Neural crest cell (in vitro differentiated cells): ENCODE measurements around the gene UMODL1. TPM values are rescaled to one million over a fixed set of nuclear protein-coding genes. Genes with fewer than 3 reads are reported as not detected.

Source experiments
- DNase-seq: peaks from one replicate; pipeline ENCODE4 v3.0.0; 2021; ENCODE audit warnings: low read depth, mixed read lengths, low spot score
- H3K27ac Mint-ChIP-seq: one replicate; pipeline ENCODE4 v1.8.0; 2021; ENCODE audit warnings: mild to moderate bottlenecking, mixed read lengths; ENCODE audit not compliant: unreplicated experiment
- H3K27me3 Mint-ChIP-seq: 2 replicates; pipeline ENCODE4 v1.8.0; 2021; ENCODE audit warnings: low read depth, mild to moderate bottlenecking, mixed read lengths
- H3K36me3 Mint-ChIP-seq: 2 replicates; pipeline ENCODE4 v1.8.0; 2021; ENCODE audit warnings: low read depth, mild to moderate bottlenecking, mixed read lengths
- H3K4me1 Mint-ChIP-seq: 2 replicates; pipeline ENCODE4 v1.8.0; 2021; ENCODE audit warnings: mixed read lengths
- H3K4me3 Mint-ChIP-seq: one replicate; pipeline ENCODE4 v1.8.0; 2021; ENCODE audit warnings: mild to moderate bottlenecking, mixed read lengths
- H3K9me3 Mint-ChIP-seq: 2 replicates; pipeline ENCODE4 v1.8.0; 2021; ENCODE audit warnings: mixed read lengths
- total RNA-seq: library from RNA; stranded (reverse); gene quantifications from 2 replicates; pipeline ENCODE4 v1.2.1, GENCODE V29; 2021
- TF ChIP-seq, protein P1 (sequence below): fragments of 200-600 bp; sonication (generic); conservative IDR thresholded peaks from 2 replicates; pipeline ENCODE4 v1.5.0; 2021; ENCODE audit warnings: antibody characterized with exemption, mild to moderate bottlenecking

The UMODL1 gene
- total RNA-seq, 1 donor from 2014 or later = not detected

DNA sequence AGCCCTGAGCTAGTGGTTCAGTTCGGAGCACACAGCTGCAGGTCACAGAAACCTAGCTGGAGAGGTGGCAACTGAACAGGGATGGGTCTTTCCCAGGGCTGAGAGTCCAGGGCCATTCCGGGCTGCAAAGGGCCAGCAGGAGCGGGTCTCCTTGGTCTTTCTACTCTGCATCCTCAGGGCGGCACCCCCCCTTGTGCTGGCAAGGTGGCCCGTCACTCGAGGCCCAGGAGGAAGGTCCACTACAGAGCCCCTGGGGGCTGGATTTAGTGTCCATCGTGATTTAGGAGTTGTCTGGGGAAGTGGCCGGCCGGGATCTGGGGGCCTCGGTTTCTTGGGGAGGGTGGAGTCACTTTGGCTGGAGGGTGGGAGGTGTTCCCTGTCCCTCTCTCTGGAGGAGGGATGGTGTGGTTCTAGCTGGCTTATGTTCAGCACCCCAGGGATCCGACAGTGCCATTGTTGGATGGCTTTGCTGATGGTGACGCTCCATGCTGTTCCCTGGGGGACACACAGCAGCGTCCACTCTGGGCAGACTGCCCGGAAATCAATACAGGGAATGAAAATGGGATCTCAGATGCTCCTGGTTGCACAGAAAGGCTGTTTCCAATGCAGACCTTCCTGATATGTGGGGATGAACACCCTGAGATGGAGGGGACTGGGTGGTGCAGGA, 64.4 kb downstream of the UMODL1 start:
- DNase-seq = no peak
- H3K4me1 Mint-ChIP-seq = no peaks in the 10 kb centered on the region
- no peaks in the 10 kb centered on the region for H3K27me3 Mint-ChIP-seq
- no peaks in the 10 kb centered on the region for H3K36me3 Mint-ChIP-seq
- TF ChIP-seq, protein P1, sequence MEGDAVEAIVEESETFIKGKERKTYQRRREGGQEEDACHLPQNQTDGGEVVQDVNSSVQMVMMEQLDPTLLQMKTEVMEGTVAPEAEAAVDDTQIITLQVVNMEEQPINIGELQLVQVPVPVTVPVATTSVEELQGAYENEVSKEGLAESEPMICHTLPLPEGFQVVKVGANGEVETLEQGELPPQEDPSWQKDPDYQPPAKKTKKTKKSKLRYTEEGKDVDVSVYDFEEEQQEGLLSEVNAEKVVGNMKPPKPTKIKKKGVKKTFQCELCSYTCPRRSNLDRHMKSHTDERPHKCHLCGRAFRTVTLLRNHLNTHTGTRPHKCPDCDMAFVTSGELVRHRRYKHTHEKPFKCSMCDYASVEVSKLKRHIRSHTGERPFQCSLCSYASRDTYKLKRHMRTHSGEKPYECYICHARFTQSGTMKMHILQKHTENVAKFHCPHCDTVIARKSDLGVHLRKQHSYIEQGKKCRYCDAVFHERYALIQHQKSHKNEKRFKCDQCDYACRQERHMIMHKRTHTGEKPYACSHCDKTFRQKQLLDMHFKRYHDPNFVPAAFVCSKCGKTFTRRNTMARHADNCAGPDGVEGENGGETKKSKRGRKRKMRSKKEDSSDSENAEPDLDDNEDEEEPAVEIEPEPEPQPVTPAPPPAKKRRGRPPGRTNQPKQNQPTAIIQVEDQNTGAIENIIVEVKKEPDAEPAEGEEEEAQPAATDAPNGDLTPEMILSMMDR = no peak
- no peaks in the 10 kb centered on the region for H3K9me3 Mint-ChIP-seq
- no peak overlapping the region for H3K4me3 Mint-ChIP-seq
- no peak overlapping the region for H3K27ac Mint-ChIP-seq

- H3K9me3 Mint-ChIP-seq = no peaks in the 10 kb centered on the region
- TF ChIP-seq, protein P1 = no peak
- no peaks in the 10 kb centered on the region for H3K27me3 Mint-ChIP-seq
- H3K4me1 Mint-ChIP-seq = no peaks in the 10 kb centered on the region
- no peak for DNase-seq
- H3K4me3 Mint-ChIP-seq = no peak overlapping the region
- no peak overlapping the region for H3K27ac Mint-ChIP-seq
- no peaks in the 10 kb centered on the region for H3K36me3 Mint-ChIP-seq
These were observed 66.2 kb downstream of the UMODL1 start for GRCh38 chr21:42137191-42137904.

GRCh38 chr21:42140196-42140934, 69.2 kb downstream of the UMODL1 start:
- DNase-seq = no peak
- Mint-ChIP-seq H3K4me3 (no peak overlapping the region), H3K27ac (no peak overlapping the region), H3K27me3 (no peaks in the 10 kb centered on the region), H3K4me1 (peaks cover 1% of the 10 kb centered on the region), H3K9me3 (no peaks in the 10 kb centered on the region), H3K36me3 (no peaks in the 10 kb centered on the region)
- TF ChIP-seq, protein P1 = no peak

GRCh38 chr21:42141643-42142042, 70.5 kb downstream of the UMODL1 start:
- Mint-ChIP-seq H3K27me3 (no peaks in the 10 kb centered on the region), H3K27ac (no peak overlapping the region), H3K36me3 (no peaks in the 10 kb centered on the region), H3K4me1 (peaks cover 6% of the 10 kb centered on the region), H3K4me3 (no peak overlapping the region), H3K9me3 (no peaks in the 10 kb centered on the region)
- DNase-seq = no peak
- TF ChIP-seq, protein P1 = no peak

- Mint-ChIP-seq H3K27me3 (no peaks in the 10 kb centered on the region), H3K36me3 (no peaks in the 10 kb centered on the region), H3K4me3 (no peak overlapping the region), H3K4me1 (peaks cover 6% of the 10 kb centered on the region), H3K9me3 (no peaks in the 10 kb centered on the region), H3K27ac (no peak overlapping the region)
- DNase-seq = no peak
- TF ChIP-seq, protein P1 = no peak
These were observed 71.0 kb downstream of the UMODL1 start for GRCh38 chr21:42142141-42142540.
